Peyer's patch (tissue), 4 donors: Measurements from ENCODE around the gene ABCC12.

Source experiments
- POLR2A ChIP-seq, 2 donors: fragments of 450-650 bp; IDR thresholded peaks; one replicate each; pipeline ENCODE4 v1.5.1; 2017; ENCODE audit warnings: antibody characterized with exemption in 2 of 2, mild to moderate bottlenecking in 2 of 2, moderate library complexity in 2 of 2
- TF ChIP-seq, protein P1 (sequence below), 6 experiments: fragments of 450-650 bp in 4 of 6; fragments of 200-600 bp in 2 of 6; sonication (generic) in 1 of 6; IDR thresholded peaks; one replicate each; pipeline ENCODE4 v1.5.1; 2017 to 2019; ENCODE audit warnings: antibody characterized with exemption in 6 of 6, mild to moderate bottlenecking in 3 of 6, moderate library complexity in 1 of 6

DNA sequence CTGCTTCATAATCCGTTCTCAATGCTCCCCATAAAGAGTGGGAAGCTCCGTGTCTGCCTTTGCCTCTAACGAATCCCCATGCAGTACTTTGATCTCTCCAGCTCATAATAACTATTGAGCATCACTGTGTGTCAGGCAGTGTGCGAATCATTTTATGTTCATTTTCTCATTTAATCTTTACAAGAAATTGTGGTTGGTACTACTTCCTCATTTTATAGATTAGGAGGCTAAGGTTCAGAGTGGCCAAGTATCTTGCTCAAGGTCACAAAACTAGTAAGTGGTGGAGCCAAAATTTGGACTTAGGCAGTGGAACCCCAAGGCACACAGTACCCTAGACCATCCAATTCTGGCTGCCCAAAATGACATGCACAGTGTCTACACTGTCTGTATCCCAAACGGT, 44.8 kb downstream of the ABCC12 start:
- TF ChIP-seq, protein P1, sequence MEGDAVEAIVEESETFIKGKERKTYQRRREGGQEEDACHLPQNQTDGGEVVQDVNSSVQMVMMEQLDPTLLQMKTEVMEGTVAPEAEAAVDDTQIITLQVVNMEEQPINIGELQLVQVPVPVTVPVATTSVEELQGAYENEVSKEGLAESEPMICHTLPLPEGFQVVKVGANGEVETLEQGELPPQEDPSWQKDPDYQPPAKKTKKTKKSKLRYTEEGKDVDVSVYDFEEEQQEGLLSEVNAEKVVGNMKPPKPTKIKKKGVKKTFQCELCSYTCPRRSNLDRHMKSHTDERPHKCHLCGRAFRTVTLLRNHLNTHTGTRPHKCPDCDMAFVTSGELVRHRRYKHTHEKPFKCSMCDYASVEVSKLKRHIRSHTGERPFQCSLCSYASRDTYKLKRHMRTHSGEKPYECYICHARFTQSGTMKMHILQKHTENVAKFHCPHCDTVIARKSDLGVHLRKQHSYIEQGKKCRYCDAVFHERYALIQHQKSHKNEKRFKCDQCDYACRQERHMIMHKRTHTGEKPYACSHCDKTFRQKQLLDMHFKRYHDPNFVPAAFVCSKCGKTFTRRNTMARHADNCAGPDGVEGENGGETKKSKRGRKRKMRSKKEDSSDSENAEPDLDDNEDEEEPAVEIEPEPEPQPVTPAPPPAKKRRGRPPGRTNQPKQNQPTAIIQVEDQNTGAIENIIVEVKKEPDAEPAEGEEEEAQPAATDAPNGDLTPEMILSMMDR (IDR thresholded peaks at IDR 0.05): no peak
- TF ChIP-seq POLR2A (IDR thresholded peaks at IDR 0.05): no peak
